ENCODE measurements around the gene PYGB.
"Not testable (repeated sequence)": the region's sequence is repeated elsewhere in the genome, so short reads cannot be mapped to it uniquely, and the experiment has no call there.

PYGB gene

GRCh38 chr20:25230166-25230831, 17.6 kb upstream of the PYGB start:
- DNase-seq (ENCODE audit: low spot score), result no peak

GRCh38 chr20:25233016-25233772, 14.7 kb upstream of the PYGB start:
- no peak for DNase-seq (ENCODE audit: low spot score)

- not testable (repeated sequence) for DNase-seq (ENCODE audit: low spot score)
These were observed 13.7 kb upstream of the PYGB start for GRCh38 chr20:25234009-25234849.

GRCh38 chr20:25236450-25237304, 11.2 kb upstream of the PYGB start:
- no peak for DNase-seq (ENCODE audit: low spot score)

GRCh38 chr20:25237610-25238318, 10.1 kb upstream of the PYGB start:
- no peak for DNase-seq (ENCODE audit: low spot score)

- no peak for DNase-seq (ENCODE audit: low spot score)
These were observed 9.4 kb upstream of the PYGB start for GRCh38 chr20:25238319-25239037.

GRCh38 chr20:25239387-25240370, 8.2 kb upstream of the PYGB start:
- DNase-seq (ENCODE audit: low spot score), result no peak

- not testable (repeated sequence) for DNase-seq (ENCODE audit: low spot score)
These were observed 6.8 kb upstream of the PYGB start for GRCh38 chr20:25240851-25241658.

GRCh38 chr20:25241659-25241955, 6.3 kb upstream of the PYGB start:
- not testable (repeated sequence) for DNase-seq (ENCODE audit: low spot score)

GRCh38 chr20:25242231-25242630, 5.7 kb upstream of the PYGB start:
- DNase-seq (ENCODE audit: low spot score), result no peak

- no peak for DNase-seq (ENCODE audit: low spot score)
These were observed 4.4 kb upstream of the PYGB start for GRCh38 chr20:25243416-25243979.

- no peak for DNase-seq (ENCODE audit: low spot score)
These were observed 2.9 kb upstream of the PYGB start for GRCh38 chr20:25244976-25245375.

GRCh38 chr20:25245461-25245860, 2.4 kb upstream of the PYGB start:
- DNase-seq (ENCODE audit: low spot score), result no peak

GRCh38 chr20:25246182-25246999, 1.5 kb upstream of the PYGB start:
- no peak for DNase-seq (ENCODE audit: low spot score)

GRCh38 chr20:25247000-25247517, 826 bp upstream of the PYGB start:
- DNase-seq (ENCODE audit: low spot score), result peak; percentile 81

GRCh38 chr20:25247518-25247955, 348 bp upstream of the PYGB start:
- DNase-seq (ENCODE audit: low spot score), result no peak

GRCh38 chr20:25248786-25249172, 894 bp downstream of the PYGB start:
- no peak for DNase-seq (ENCODE audit: low spot score)

All from ecto neural progenitor cell (in vitro differentiated cells).